ENCODE measurements around the gene AMY2B.

The AMY2B gene

GRCh38 chr1:103561643-103562395 lies 9.6 kb upstream of the AMY2B start:
- no peak overlapping the region for H3K4ac ChIP-seq (ENCODE audit: low read depth, low read length)
- no peak overlapping the region for H2BK5ac ChIP-seq (ENCODE audit: low read depth, low read length, poor library complexity)
- no peak overlapping the region for H3K4me3 ChIP-seq (ENCODE audit: low read depth, low read length)
- H2AK5ac ChIP-seq (ENCODE audit: low read length): no peak overlapping the region
- no peaks in the 10 kb centered on the region for H3K27me3 ChIP-seq (ENCODE audit: insufficient read depth, low read length)
- H3K79me1 ChIP-seq (ENCODE audit: low read length): no peaks in the 10 kb centered on the region
- WGBS (ENCODE audit: extremely low coverage, insufficient coverage, insufficient read length): 100% methylated on average over 2 of the region's 2 CpGs
- no peak overlapping the region for H2AFZ ChIP-seq (ENCODE audit: insufficient read depth, low read length, poor library complexity)
- no peaks in the 10 kb centered on the region for H3K79me2 ChIP-seq (ENCODE audit: control insufficient read depth, insufficient read depth, low read length, poor library complexity)
- no peak overlapping the region for H2BK120ac ChIP-seq (ENCODE audit: insufficient read depth, low read length, poor library complexity)
- H3K36me3 ChIP-seq (ENCODE audit: control insufficient read depth in 1 of 2, insufficient read depth in 2 of 2, low read length in 2 of 2): peaks cover 0 to 2% of the 10 kb centered on the region in 2 experiments
- H3K18ac ChIP-seq (ENCODE audit: low read length): no peak overlapping the region
- H4K91ac ChIP-seq (ENCODE audit: low read depth, low read length): no peak overlapping the region
- H3K23ac ChIP-seq (ENCODE audit: low read length): no peak overlapping the region
- no peak overlapping the region for H3K9ac ChIP-seq (ENCODE audit: low read length)
- H4K12ac ChIP-seq (ENCODE audit: low read depth, low read length): no peak overlapping the region
- no peak overlapping the region for H3K27ac ChIP-seq (ENCODE audit: low read depth, low read length)
- H2BK12ac ChIP-seq (ENCODE audit: low read length): no peak overlapping the region
- H3K14ac ChIP-seq (ENCODE audit: low read length): no peak overlapping the region
- no peak overlapping the region for H3K4me2 ChIP-seq (ENCODE audit: low read length)
- no peaks in the 10 kb centered on the region for H3K9me3 ChIP-seq (ENCODE audit: insufficient read depth, low read depth, low read length)
- no peak overlapping the region for H4K8ac ChIP-seq (ENCODE audit: low read depth, low read length)
- H3K4me1 ChIP-seq (ENCODE audit: control insufficient read depth in 1 of 2, insufficient read depth in 2 of 2, low read length in 2 of 2): no peaks in the 10 kb centered on the region
- DNase-seq: peak in 1 of 2 donors; percentile 25

- no peak overlapping the region for H4K12ac ChIP-seq (ENCODE audit: low read depth, low read length)
- no peak overlapping the region for H2AFZ ChIP-seq (ENCODE audit: insufficient read depth, low read length, poor library complexity)
- no peak overlapping the region for H3K14ac ChIP-seq (ENCODE audit: low read length)
- no peak overlapping the region for H4K91ac ChIP-seq (ENCODE audit: low read depth, low read length)
- H3K4ac ChIP-seq (ENCODE audit: low read depth, low read length): no peak overlapping the region
- no peak overlapping the region for H3K27ac ChIP-seq (ENCODE audit: low read depth, low read length)
- H3K79me2 ChIP-seq (ENCODE audit: control insufficient read depth, insufficient read depth, low read length, poor library complexity): no peaks in the 10 kb centered on the region
- no peak overlapping the region for H4K8ac ChIP-seq (ENCODE audit: low read depth, low read length)
- H3K23ac ChIP-seq (ENCODE audit: low read length): no peak overlapping the region
- H3K18ac ChIP-seq (ENCODE audit: low read length): no peak overlapping the region
- no peaks in the 10 kb centered on the region for H3K36me3 ChIP-seq (ENCODE audit: control insufficient read depth in 1 of 2, insufficient read depth in 2 of 2, low read length in 2 of 2)
- DNase-seq: peak in 1 of 2 donors; percentile 33
- no peak overlapping the region for H3K4me2 ChIP-seq (ENCODE audit: low read length)
- no peak overlapping the region for H2BK120ac ChIP-seq (ENCODE audit: insufficient read depth, low read length, poor library complexity)
- no peak overlapping the region for H3K4me3 ChIP-seq (ENCODE audit: low read depth, low read length)
- H3K9ac ChIP-seq (ENCODE audit: low read length): no peak overlapping the region
- no peaks in the 10 kb centered on the region for H3K27me3 ChIP-seq (ENCODE audit: insufficient read depth, low read length)
- H2BK5ac ChIP-seq (ENCODE audit: low read depth, low read length, poor library complexity): no peak overlapping the region
- H3K9me3 ChIP-seq (ENCODE audit: insufficient read depth, low read depth, low read length): no peaks in the 10 kb centered on the region
- no peaks in the 10 kb centered on the region for H3K79me1 ChIP-seq (ENCODE audit: low read length)
- no peak overlapping the region for H2AK5ac ChIP-seq (ENCODE audit: low read length)
- H2BK12ac ChIP-seq (ENCODE audit: low read length): no peak overlapping the region
- WGBS (ENCODE audit: extremely low coverage, insufficient coverage, insufficient read length): no CpG with 5 or more reads among the region's 4 CpGs
- H3K4me1 ChIP-seq (ENCODE audit: control insufficient read depth in 1 of 2, insufficient read depth in 2 of 2, low read length in 2 of 2): no peaks in the 10 kb centered on the region
Measured at GRCh38 chr1:103563056-103563455, 8.3 kb upstream of the AMY2B start.

- no peak overlapping the region for H3K9ac ChIP-seq (ENCODE audit: low read length)
- WGBS (ENCODE audit: extremely low coverage, insufficient coverage, insufficient read length): no CpG with 5 or more reads among the region's 7 CpGs
- H3K4me3 ChIP-seq (ENCODE audit: low read depth, low read length): no peak overlapping the region
- H2BK5ac ChIP-seq (ENCODE audit: low read depth, low read length, poor library complexity): no peak overlapping the region
- H3K14ac ChIP-seq (ENCODE audit: low read length): no peak overlapping the region
- H3K36me3 ChIP-seq (ENCODE audit: control insufficient read depth in 1 of 2, insufficient read depth in 2 of 2, low read length in 2 of 2): no peaks in the 10 kb centered on the region
- H2AFZ ChIP-seq (ENCODE audit: insufficient read depth, low read length, poor library complexity): no peak overlapping the region
- no peak overlapping the region for H2AK5ac ChIP-seq (ENCODE audit: low read length)
- H3K4me2 ChIP-seq (ENCODE audit: low read length): no peak overlapping the region
- no peaks in the 10 kb centered on the region for H3K79me1 ChIP-seq (ENCODE audit: low read length)
- no peaks in the 10 kb centered on the region for H3K4me1 ChIP-seq (ENCODE audit: control insufficient read depth in 1 of 2, insufficient read depth in 2 of 2, low read length in 2 of 2)
- no peak overlapping the region for H2BK120ac ChIP-seq (ENCODE audit: insufficient read depth, low read length, poor library complexity)
- no peak for DNase-seq
- H3K18ac ChIP-seq (ENCODE audit: low read length): no peak overlapping the region
- peaks cover 7% of the 10 kb centered on the region for H3K9me3 ChIP-seq (ENCODE audit: insufficient read depth, low read depth, low read length)
- H3K23ac ChIP-seq (ENCODE audit: low read length): no peak overlapping the region
- H3K4ac ChIP-seq (ENCODE audit: low read depth, low read length): no peak overlapping the region
- H3K27ac ChIP-seq (ENCODE audit: low read depth, low read length): no peak overlapping the region
- H4K12ac ChIP-seq (ENCODE audit: low read depth, low read length): no peak overlapping the region
- H4K8ac ChIP-seq (ENCODE audit: low read depth, low read length): no peak overlapping the region
- no peak overlapping the region for H2BK12ac ChIP-seq (ENCODE audit: low read length)
- no peak overlapping the region for H4K91ac ChIP-seq (ENCODE audit: low read depth, low read length)
- H3K27me3 ChIP-seq (ENCODE audit: insufficient read depth, low read length): no peaks in the 10 kb centered on the region
- H3K79me2 ChIP-seq (ENCODE audit: control insufficient read depth, insufficient read depth, low read length, poor library complexity): no peaks in the 10 kb centered on the region
Measured at GRCh38 chr1:103569493-103569892, 1.9 kb upstream of the AMY2B start.

DNA sequence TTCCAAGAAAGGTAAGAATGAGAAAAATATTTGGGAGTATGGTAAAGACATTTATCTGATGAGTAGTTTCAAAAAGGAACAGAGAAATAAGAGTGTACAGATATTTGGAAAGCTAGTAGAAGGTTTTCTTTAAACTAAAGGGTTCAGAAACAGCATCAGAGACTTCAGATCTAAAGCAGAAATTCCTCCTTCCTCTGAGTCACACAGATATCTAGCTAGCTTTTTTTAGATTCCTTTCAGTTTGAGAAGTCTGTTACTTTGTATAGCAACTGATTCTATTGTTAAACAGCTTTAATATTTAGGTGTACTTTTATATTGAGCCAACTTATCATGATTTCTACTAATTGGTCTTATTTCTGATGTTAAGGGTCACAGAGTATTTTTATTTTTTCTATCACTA lies 4.7 kb downstream of the AMY2B start:
- Histone ChIP-seq H2BK120ac (ENCODE audit: insufficient read depth, low read length, poor library complexity) (no peak overlapping the region), H3K14ac (ENCODE audit: low read length) (no peak overlapping the region), H2BK12ac (ENCODE audit: low read length) (no peak overlapping the region), H3K79me1 (ENCODE audit: low read length) (no peaks in the 10 kb centered on the region), H4K91ac (ENCODE audit: low read depth, low read length) (no peak overlapping the region), H3K9me3 (ENCODE audit: insufficient read depth, low read depth, low read length) (no peaks in the 10 kb centered on the region), H2AK5ac (ENCODE audit: low read length) (no peak overlapping the region), H3K4ac (ENCODE audit: low read depth, low read length) (no peak overlapping the region), H3K9ac (ENCODE audit: low read length) (no peak overlapping the region), H3K4me1 (ENCODE audit: control insufficient read depth in 1 of 2, insufficient read depth in 2 of 2, low read length in 2 of 2) (no peaks in the 10 kb centered on the region), H3K27ac (ENCODE audit: low read depth, low read length) (no peak overlapping the region), H4K8ac (ENCODE audit: low read depth, low read length) (no peak overlapping the region), H2AFZ (ENCODE audit: insufficient read depth, low read length, poor library complexity) (no peak overlapping the region), H3K23ac (ENCODE audit: low read length) (no peak overlapping the region), H3K36me3 (ENCODE audit: control insufficient read depth in 1 of 2, insufficient read depth in 2 of 2, low read length in 2 of 2) (no peaks in the 10 kb centered on the region), H3K27me3 (ENCODE audit: insufficient read depth, low read length) (no peaks in the 10 kb centered on the region), H3K79me2 (ENCODE audit: control insufficient read depth, insufficient read depth, low read length, poor library complexity) (no peaks in the 10 kb centered on the region), H2BK5ac (ENCODE audit: low read depth, low read length, poor library complexity) (no peak overlapping the region), H3K4me3 (ENCODE audit: low read depth, low read length) (no peak overlapping the region), H3K4me2 (ENCODE audit: low read length) (no peak overlapping the region), H3K18ac (ENCODE audit: low read length) (no peak overlapping the region), H4K12ac (ENCODE audit: low read depth, low read length) (no peak overlapping the region)
- no peak for DNase-seq

Data from trophoblast cell (in vitro differentiated cells and primary cell).